Heart left ventricle (tissue), 16 donors: ENCODE results near the gene KLHL5. TPM values are rescaled to one million over a fixed set of nuclear protein-coding genes. Genes with fewer than 3 reads are reported as not detected.
A peak's percentile ranks its signal among the peaks of the same experiment; 100 is the strongest.

Experiments used
- ATAC-seq, 4 donors: fragments of 200-7000 bp; cut with Tn5 transposase; one replicate each; pipeline ENCODE4 v1.9.1; 2020 to 2022; ENCODE audit warnings: moderate library complexity in 4 of 4, mild to moderate bottlenecking in 3 of 4, moderate number of reproducible peaks in 1 of 4
- DNase-seq, 5 donors: peaks; one replicate each; pipeline ENCODE4 v3.0.0-alpha.2; 2020
- H3K27ac ChIP-seq, 12 donors: fragments of 200-600 bp; sonication (generic) in 4 of 12; one replicate each; pipeline versions ENCODE4 v1.5.0 to v1.8.0; 2016 to 2022; ENCODE audit warnings: mild to moderate bottlenecking in 2 of 12
- H3K27me3 ChIP-seq, 9 donors: fragments of 200-600 bp; sonication (generic) in 2 of 9; one replicate each; pipeline versions ENCODE4 v1.5.1 to v1.8.0; 2016 to 2022; ENCODE audit warnings: mild to moderate bottlenecking in 3 of 9
- H3K36me3 ChIP-seq, 9 donors: fragments of 200-600 bp; sonication (generic) in 2 of 9; one replicate each; pipeline versions ENCODE4 v1.5.0 to v1.8.0; 2018 to 2022; ENCODE audit warnings: mild to moderate bottlenecking in 2 of 9
- H3K4me1 ChIP-seq, 12 donors: fragments of 200-600 bp; sonication (generic) in 4 of 12; one replicate each; pipeline versions ENCODE4 v1.5.0 to v1.8.0; 2016 to 2022; ENCODE audit warnings: mild to moderate bottlenecking in 3 of 12
- H3K4me3 ChIP-seq, 12 donors: fragments of 200-600 bp; sonication (generic) in 4 of 12; one replicate each; pipeline versions ENCODE4 v1.5.0 to v1.8.0; 2017 to 2022; ENCODE audit warnings: mild to moderate bottlenecking in 9 of 12, moderate library complexity in 4 of 12
- H3K9me3 ChIP-seq, 12 donors: fragments of 200-600 bp; sonication (generic) in 4 of 12; one replicate each; pipeline versions ENCODE4 v1.5.0 to v1.8.0; 2016 to 2022; ENCODE audit warnings: mild to moderate bottlenecking in 1 of 12
- CTCF ChIP-seq, 12 donors: fragments of 200-600 bp; sonication (generic) in 4 of 12; IDR thresholded peaks; one replicate each; pipeline versions ENCODE4 v1.5.0 to v1.8.0; 2018 to 2022; ENCODE audit warnings: antibody characterized with exemption in 12 of 12, mild to moderate bottlenecking in 5 of 12
- POLR2A ChIP-seq, 2 donors: fragments of 450-650 bp; IDR thresholded peaks; one replicate each; pipeline ENCODE4 v1.6.1; 2017; ENCODE audit warnings: antibody characterized with exemption in 2 of 2, mild to moderate bottlenecking in 2 of 2, moderate library complexity in 2 of 2
- whole genome bisulfite sequencing, 4 donors: extraction: QIAGEN DNeasy Blood & Tissue Kit in 2 of 4; methylation state at CpG; one replicate each; pipeline versions ENCODE4 v1.1.5 to v1.1.7; 2013 to 2018; 5-methylcytosine and 5-hydroxymethylcytosine counted together
- intact Hi-C, 10 donors: fragments of 100-400 bp; cut with DNase I; formaldehyde crosslinking; loops; one replicate each; pipeline versions ENCODE4 v1.11.1 to v1.14.2; 2022
- polyA plus RNA-seq, 2 donors: library from polyadenylated mRNA; stranded (reverse); fragments of 200-250 nt; gene quantifications; one replicate each; pipeline ENCODE4 v1.2.3, GENCODE V29; 2013
- total RNA-seq, 9 donors: library from RNA; depleted of rRNA in 2 of 9; stranded (reverse); fragments of >200 nt in 2 of 9; fragmentation: NEBNext Ultra II Directional in 3 of 9; extraction: Animal tissue kit (Norgen Biotek cat#: 25700) in 3 of 9; gene quantifications; one replicate each; pipeline versions ENCODE4 v1.1.0 to v1.2.4, GENCODE V29; 2016 to 2023
- donor health status: ischemic (EF 13 %, LVEDD 7.1; RV severe dilation, severe dysfunction).
- donor health status: healthy with polysubstance abuse.
- donor health status: DM: no; HTN: yes; CAD: no.
- donor health status: DM: no; HTN: no; CAD: no.
- donor health status: ischemic (EF 25% LVEDD 6.9; RV normal size, moderate dysfunction).
- donor health status: ischemic (EF 25% LVEDD 5.7; RV mildly dilated, moderate dysfunction).
- donor health status: healthy.
- donor health status: DM: yes; HTN: yes; CAD: no.
- donor health status: ischemic (EF 35%, LVEDD 5.7; RV mildly dilated, moderate dysfunction).
- donor health status: nonischemic (EF 11% LVEDD 7.7; RV severe dilation, severe dysfunction).
- donor health status: DM: yes; HTN: yes; CAD: no.
- donor health status: PGD.
- donor health status: ischemic (EF 29% LVEDD 5.4; RV normal size, mild dysfunction).
- donor health status: nonischemic (EF 23%, LVEDD 6.1; RV moderate dilation, normal function).

KLHL5 gene
- total and polyA plus RNA-seq, 11 donors = 3.3 to 28.5 (median 12.6) TPM

- TF ChIP-seq CTCF (IDR thresholded peaks at IDR 0.05) (no peak), POLR2A (IDR thresholded peaks at IDR 0.05) (no peak)
- Histone ChIP-seq H3K4me1 (peaks cover 0 to 6% (median 0%) of the 10 kb centered on the region in 12 donors), H3K4me3 (no peak overlapping the region), H3K36me3 (no peaks in the 10 kb centered on the region), H3K27ac (no peak overlapping the region), H3K27me3 (no peaks in the 10 kb centered on the region), H3K9me3 (no peaks in the 10 kb centered on the region)
- intact Hi-C loops = no loop called here
- 70 to 82% (median 77%) methylated on average over 2 of the region's 2 CpGs for WGBS, 4 donors
- ATAC-seq = no peak
- no peak for DNase-seq
These were observed 39.8 kb upstream of the KLHL5 start for GRCh38 chr4:39022241-39022640.

GRCh38 chr4:39023059-39023458, 39.0 kb upstream of the KLHL5 start:
- H3K4me1 ChIP-seq = peaks cover 0 to 14% (median 0%) of the 10 kb centered on the region in 12 donors
- no peaks in the 10 kb centered on the region for H3K27me3 ChIP-seq
- WGBS, 4 donors = 94 to 100% (median 98%) methylated on average over 1 of the region's 1 CpG
- intact Hi-C loops = no loop called here
- DNase-seq (no peak), ATAC-seq (no peak)
- H3K36me3 ChIP-seq = no peaks in the 10 kb centered on the region
- H3K9me3 ChIP-seq = no peaks in the 10 kb centered on the region
- H3K4me3 ChIP-seq = no peak overlapping the region
- TF ChIP-seq POLR2A (IDR thresholded peaks at IDR 0.05) (no peak), CTCF (IDR thresholded peaks at IDR 0.05) (no peak)
- no peak overlapping the region for H3K27ac ChIP-seq

GRCh38 chr4:39024311-39024865, 37.6 kb upstream of the KLHL5 start:
- no peak for DNase-seq
- intact Hi-C loops = no loop called here
- Histone ChIP-seq H3K9me3 (no peaks in the 10 kb centered on the region), H3K4me1 (peaks cover 0 to 18% (median 0%) of the 10 kb centered on the region in 12 donors), H3K27ac (no peak overlapping the region), H3K27me3 (no peaks in the 10 kb centered on the region), H3K36me3 (no peaks in the 10 kb centered on the region), H3K4me3 (no peak overlapping the region)
- TF ChIP-seq CTCF (IDR thresholded peaks at IDR 0.05) (no peak), POLR2A (IDR thresholded peaks at IDR 0.05) (no peak)
- no peak for ATAC-seq
- WGBS, 4 donors = 93 to 98% (median 95%) methylated on average over 3 of the region's 3 CpGs

- DNase-seq (no peak), ATAC-seq (no peak)
- Histone ChIP-seq H3K36me3 (no peaks in the 10 kb centered on the region), H3K9me3 (no peaks in the 10 kb centered on the region), H3K27me3 (no peaks in the 10 kb centered on the region), H3K4me3 (no peak overlapping the region), H3K4me1 (peaks cover 0 to 18% (median 0%) of the 10 kb centered on the region in 12 donors), H3K27ac (peak overlapping the region in 1 of 12 donors; percentile 1)
- intact Hi-C loops = no loop called here
- TF ChIP-seq CTCF (IDR thresholded peaks at IDR 0.05) (no peak), POLR2A (IDR thresholded peaks at IDR 0.05) (no peak)
- 84 to 88% (median 86%) methylated on average over 4 of the region's 4 CpGs for WGBS, 4 donors
These were observed 36.4 kb upstream of the KLHL5 start for GRCh38 chr4:39025552-39026085.
